Activated naive CD8-positive, alpha-beta T cell treated with anti-CD3 and anti-CD28 coated beads for 36 hours (primary cell): ENCODE data around the gene PIMREG. TPM values are rescaled to one million over a fixed set of nuclear protein-coding genes. Genes with fewer than 3 reads are reported as not detected.
A peak's percentile ranks its signal among the peaks of the same experiment; 100 is the strongest.

Source experiments
- DNase-seq: peaks from one replicate; pipeline ENCODE4 v3.0.0; 2021
- H3K27ac Mint-ChIP-seq: one replicate; pipeline ENCODE4 v1.8.0; 2022; ENCODE audit warnings: mild to moderate bottlenecking, moderate library complexity, mixed read lengths
- H3K27me3 Mint-ChIP-seq: one replicate; pipeline ENCODE4 v1.8.0; 2022; ENCODE audit warnings: mild to moderate bottlenecking, mixed read lengths
- H3K36me3 Mint-ChIP-seq: one replicate; pipeline ENCODE4 v1.8.0; 2021; ENCODE audit warnings: mild to moderate bottlenecking, mixed read lengths
- H3K4me1 Mint-ChIP-seq: one replicate; pipeline ENCODE4 v1.8.0; 2021; ENCODE audit warnings: mixed read lengths
- H3K4me3 Mint-ChIP-seq: one replicate; pipeline ENCODE4 v1.8.0; 2022; ENCODE audit warnings: mild to moderate bottlenecking, moderate library complexity, mixed read lengths
- H3K9me3 Mint-ChIP-seq: one replicate; pipeline ENCODE4 v1.8.0; 2022; ENCODE audit warnings: mixed read lengths
- total RNA-seq, 2 experiments: library from RNA; stranded (reverse); gene quantifications; one replicate each; pipeline ENCODE4 v1.2.3, GENCODE V29; 2021

PIMREG gene
- total RNA-seq, 2 experiments from 2014 or later: 4.8 to 5.7 TPM

- peaks cover 25% of the 10 kb centered on the region for H3K27me3 Mint-ChIP-seq
- H3K4me3 Mint-ChIP-seq: no peak overlapping the region
- H3K36me3 Mint-ChIP-seq: peaks cover 9% of the 10 kb centered on the region
- no peak for DNase-seq
- H3K4me1 Mint-ChIP-seq: peaks cover 15% of the 10 kb centered on the region
- no peak overlapping the region for H3K27ac Mint-ChIP-seq
- peaks cover 12% of the 10 kb centered on the region for H3K9me3 Mint-ChIP-seq
Measured at GRCh38 chr17:6428207-6428965, 15.9 kb upstream of the PIMREG start.

- H3K27me3 Mint-ChIP-seq: peaks cover 23% of the 10 kb centered on the region
- no peak overlapping the region for H3K4me3 Mint-ChIP-seq
- H3K36me3 Mint-ChIP-seq: peaks cover 9% of the 10 kb centered on the region
- H3K9me3 Mint-ChIP-seq: peaks cover 12% of the 10 kb centered on the region
- H3K4me1 Mint-ChIP-seq: peaks cover 15% of the 10 kb centered on the region
- no peak for DNase-seq
- H3K27ac Mint-ChIP-seq: no peak overlapping the region
Measured at GRCh38 chr17:6429266-6429665, 15.0 kb upstream of the PIMREG start.

- Mint-ChIP-seq H3K4me1 (peaks cover 15% of the 10 kb centered on the region), H3K27me3 (peaks cover 15% of the 10 kb centered on the region), H3K36me3 (peaks cover 9% of the 10 kb centered on the region), H3K9me3 (peaks cover 12% of the 10 kb centered on the region), H3K27ac (no peak overlapping the region), H3K4me3 (no peak overlapping the region)
- no peak for DNase-seq
Measured at GRCh38 chr17:6430769-6431168, 13.5 kb upstream of the PIMREG start.

GRCh38 chr17:6435051-6435450 is 9.2 kb upstream of the PIMREG start, which contains the start of gene AIPL1:
Gene AIPL1, minus strand, starts transcription at chr17:6435121. Its CDS starts 17 bp downstream, at chr17:6435104.
- Mint-ChIP-seq H3K4me1 (peaks cover 1% of the 10 kb centered on the region), H3K27ac (no peak within 1 kb of the TSS), H3K27me3 (peaks cover 35% of the 10 kb centered on the region), H3K4me3 (no peak within 1 kb of the TSS), H3K36me3 (peaks cover 6% of the 10 kb centered on the region), H3K9me3 (peaks cover 9% of the 10 kb centered on the region)
- no peak for DNase-seq

- Mint-ChIP-seq H3K27ac (no peak overlapping the region), H3K9me3 (peaks cover 5% of the 10 kb centered on the region), H3K27me3 (peaks cover 38% of the 10 kb centered on the region), H3K4me3 (no peak overlapping the region), H3K36me3 (peaks cover 4% of the 10 kb centered on the region), H3K4me1 (peaks cover 1% of the 10 kb centered on the region)
- peak; percentile 56 for DNase-seq
Measured at GRCh38 chr17:6435968-6436367, 8.3 kb upstream of the PIMREG start.

- Mint-ChIP-seq H3K27ac (no peak overlapping the region), H3K9me3 (no peaks in the 10 kb centered on the region), H3K4me1 (peaks cover 1% of the 10 kb centered on the region), H3K4me3 (no peak overlapping the region), H3K27me3 (peaks cover 29% of the 10 kb centered on the region), H3K36me3 (no peaks in the 10 kb centered on the region)
- DNase-seq: no peak
Measured at GRCh38 chr17:6437466-6437865, 6.8 kb upstream of the PIMREG start.

- H3K9me3 Mint-ChIP-seq: no peaks in the 10 kb centered on the region
- no peaks in the 10 kb centered on the region for H3K36me3 Mint-ChIP-seq
- peaks cover 1% of the 10 kb centered on the region for H3K4me1 Mint-ChIP-seq
- no peak overlapping the region for H3K27ac Mint-ChIP-seq
- peaks cover 29% of the 10 kb centered on the region for H3K27me3 Mint-ChIP-seq
- DNase-seq: no peak
- no peak overlapping the region for H3K4me3 Mint-ChIP-seq
Measured at GRCh38 chr17:6437956-6438355, 6.3 kb upstream of the PIMREG start.

GRCh38 chr17:6439951-6440350 is 4.3 kb upstream of the PIMREG start:
- Mint-ChIP-seq H3K27me3 (peaks cover 35% of the 10 kb centered on the region), H3K4me3 (no peak overlapping the region), H3K9me3 (no peaks in the 10 kb centered on the region), H3K27ac (no peak overlapping the region), H3K36me3 (no peaks in the 10 kb centered on the region), H3K4me1 (peaks cover 14% of the 10 kb centered on the region)
- DNase-seq: no peak

GRCh38 chr17:6442775-6443174 is 1.5 kb upstream of the PIMREG start:
- Mint-ChIP-seq H3K27me3 (peaks cover 17% of the 10 kb centered on the region), H3K9me3 (no peaks in the 10 kb centered on the region), H3K4me3 (no peak overlapping the region), H3K36me3 (no peaks in the 10 kb centered on the region), H3K4me1 (peaks cover 12% of the 10 kb centered on the region), H3K27ac (no peak overlapping the region)
- no peak for DNase-seq

GRCh38 chr17:6444571-6445335 is 498 bp downstream of the PIMREG start:
- peaks cover 9% of the 10 kb centered on the region for H3K27me3 Mint-ChIP-seq
- H3K9me3 Mint-ChIP-seq: no peaks in the 10 kb centered on the region
- peak overlapping the region; percentile 89 for H3K27ac Mint-ChIP-seq
- H3K4me3 Mint-ChIP-seq: peak overlapping the region; percentile 88
- DNase-seq: no peak
- H3K4me1 Mint-ChIP-seq: peaks cover 12% of the 10 kb centered on the region
- no peaks in the 10 kb centered on the region for H3K36me3 Mint-ChIP-seq

- Mint-ChIP-seq H3K4me1 (peaks cover 18% of the 10 kb centered on the region), H3K4me3 (no peak overlapping the region), H3K9me3 (no peaks in the 10 kb centered on the region), H3K27ac (no peak overlapping the region), H3K36me3 (no peaks in the 10 kb centered on the region), H3K27me3 (peaks cover 6% of the 10 kb centered on the region)
- no peak for DNase-seq
Measured at GRCh38 chr17:6446516-6447100, 2.4 kb downstream of the PIMREG start.

- Mint-ChIP-seq H3K27me3 (peaks cover 6% of the 10 kb centered on the region), H3K4me1 (peaks cover 15% of the 10 kb centered on the region), H3K9me3 (no peaks in the 10 kb centered on the region), H3K36me3 (no peaks in the 10 kb centered on the region), H3K4me3 (no peak overlapping the region), H3K27ac (no peak overlapping the region)
- DNase-seq: no peak
Measured at GRCh38 chr17:6448473-6448872, 4.2 kb downstream of the PIMREG start.

- DNase-seq: no peak
- Mint-ChIP-seq H3K27me3 (peaks cover 4% of the 10 kb centered on the region), H3K4me3 (no peak overlapping the region), H3K27ac (no peak overlapping the region), H3K4me1 (peaks cover 10% of the 10 kb centered on the region), H3K9me3 (no peaks in the 10 kb centered on the region), H3K36me3 (no peaks in the 10 kb centered on the region)
Measured at GRCh38 chr17:6449307-6449706, 5.1 kb downstream of the PIMREG start.

GRCh38 chr17:6450926-6451832 is 6.9 kb downstream of the PIMREG start:
- Mint-ChIP-seq H3K36me3 (no peaks in the 10 kb centered on the region), H3K27ac (no peak overlapping the region), H3K4me3 (no peak overlapping the region), H3K4me1 (peaks cover 6% of the 10 kb centered on the region), H3K9me3 (no peaks in the 10 kb centered on the region), H3K27me3 (no peaks in the 10 kb centered on the region)
- no peak for DNase-seq
